ENCODE measurements around the gene PARVG.

Gene PARVG

GRCh38 chr22:44191036-44191454 is 10.3 kb downstream of the PARVG start:
- TF ChIP-seq CTCF (IDR thresholded peaks at IDR 0.05): no peak
- H3K9ac ChIP-seq: no peak overlapping the region
- H3K27me3 ChIP-seq (ENCODE audit: control insufficient read depth, insufficient read depth, low read length): no peaks in the 10 kb centered on the region
- no peak overlapping the region for H3K4me2 ChIP-seq (ENCODE audit: low read length)
- no peaks in the 10 kb centered on the region for H3K36me3 ChIP-seq (ENCODE audit: control insufficient read depth, insufficient read depth, low read length)
- H3K4me1 ChIP-seq: no peaks in the 10 kb centered on the region
- H3K79me2 ChIP-seq: no peaks in the 10 kb centered on the region
- H3K27ac ChIP-seq: no peak overlapping the region
- no peaks in the 10 kb centered on the region for H3K9me3 ChIP-seq (ENCODE audit: control insufficient read depth, low read length)
- no peak overlapping the region for H3K4me3 ChIP-seq (ENCODE audit: low read depth, low read length)
- H2AFZ ChIP-seq: no peak overlapping the region

- H3K9me3 ChIP-seq (ENCODE audit: control insufficient read depth, low read length): no peaks in the 10 kb centered on the region
- no peak overlapping the region for H3K4me2 ChIP-seq (ENCODE audit: low read length)
- TF ChIP-seq CTCF (IDR thresholded peaks at IDR 0.05): no peak
- H3K9ac ChIP-seq: no peak overlapping the region
- H2AFZ ChIP-seq: no peak overlapping the region
- H3K36me3 ChIP-seq (ENCODE audit: control insufficient read depth, insufficient read depth, low read length): no peaks in the 10 kb centered on the region
- H3K4me3 ChIP-seq (ENCODE audit: low read depth, low read length): no peak overlapping the region
- H3K27ac ChIP-seq: no peak overlapping the region
- no peaks in the 10 kb centered on the region for H3K27me3 ChIP-seq (ENCODE audit: control insufficient read depth, insufficient read depth, low read length)
- H3K79me2 ChIP-seq: no peaks in the 10 kb centered on the region
- H3K4me1 ChIP-seq: no peaks in the 10 kb centered on the region
These were observed 11.5 kb downstream of the PARVG start for GRCh38 chr22:44192098-44192815.

- no peaks in the 10 kb centered on the region for H3K36me3 ChIP-seq (ENCODE audit: control insufficient read depth, insufficient read depth, low read length)
- no peak for TF ChIP-seq CTCF (IDR thresholded peaks at IDR 0.05)
- H3K4me2 ChIP-seq (ENCODE audit: low read length): no peak overlapping the region
- H3K9me3 ChIP-seq (ENCODE audit: control insufficient read depth, low read length): no peaks in the 10 kb centered on the region
- no peak overlapping the region for H2AFZ ChIP-seq
- no peak overlapping the region for H3K4me3 ChIP-seq (ENCODE audit: low read depth, low read length)
- H3K4me1 ChIP-seq: no peaks in the 10 kb centered on the region
- no peaks in the 10 kb centered on the region for H3K79me2 ChIP-seq
- no peaks in the 10 kb centered on the region for H3K27me3 ChIP-seq (ENCODE audit: control insufficient read depth, insufficient read depth, low read length)
- H3K27ac ChIP-seq: no peak overlapping the region
- no peak overlapping the region for H3K9ac ChIP-seq
These were observed 12.2 kb downstream of the PARVG start for GRCh38 chr22:44192816-44193534.

- Histone ChIP-seq H3K9me3 (ENCODE audit: control insufficient read depth, low read length) (no peaks in the 10 kb centered on the region), H3K4me2 (ENCODE audit: low read length) (no peak overlapping the region), H2AFZ (no peak overlapping the region), H3K36me3 (ENCODE audit: control insufficient read depth, insufficient read depth, low read length) (no peaks in the 10 kb centered on the region), H3K27me3 (ENCODE audit: control insufficient read depth, insufficient read depth, low read length) (no peaks in the 10 kb centered on the region), H3K4me1 (no peaks in the 10 kb centered on the region), H3K9ac (no peak overlapping the region), H3K79me2 (no peaks in the 10 kb centered on the region), H3K27ac (no peak overlapping the region), H3K4me3 (ENCODE audit: low read depth, low read length) (no peak overlapping the region)
- TF ChIP-seq CTCF (IDR thresholded peaks at IDR 0.05): no peak
These were observed 12.8 kb downstream of the PARVG start for GRCh38 chr22:44193535-44193891.

All from parathyroid adenoma (tissue), 2 donors.